GM12878 (cell line): ENCODE data around the gene RCCD1. TPM values are rescaled to one million over a fixed set of nuclear protein-coding genes. Genes with fewer than 3 reads are reported as not detected.

Experiments used
- ATAC-seq: fragments of 200-7000 bp; cut with Tn5 transposase; 3 replicates; pipeline ENCODE4 v1.9.1; 2020; ENCODE audit warnings: mild to moderate bottlenecking, moderate library complexity
- BruUV-seq: library from RNA; stranded (reverse); fragments of 400-500 nt; replicated peaks from 2 replicates; lab custom pipeline; 2021; lab: Mats Ljungman, UMichigan
- CTCF ChIA-PET: fragments of 300-600 bp; sonication (Branson Sonifier 250); formaldehyde crosslinking; extraction: SDS; loops from one replicate; lab custom pipeline; 2021; ENCODE audit warnings: inconsistent platforms; lab: Yijun Ruan, JAX
- POLR2A ChIA-PET: fragments of 350-600 bp; formaldehyde crosslinking; extraction: SDS; loops from one replicate; lab custom pipeline; 2021; ENCODE audit warnings: inconsistent platforms; lab: Charles Lee
- RAD21 ChIA-PET: fragments of 300-600 bp; sonication (Branson Sonifier 250); formaldehyde crosslinking; loops from one replicate; lab custom pipeline; 2023; ENCODE audit warnings: antibody characterized with exemption; ENCODE audit not compliant: unreplicated experiment; lab: Charles Lee
- SMC1A ChIA-PET: fragments of 300-600 bp; sonication (Branson Sonifier 250); formaldehyde crosslinking; loops from one replicate; lab custom pipeline; 2023; ENCODE audit not compliant: unreplicated experiment, uncharacterized antibody; lab: Charles Lee
- DNase-seq: peaks from one replicate; pipeline ENCODE4 v3.0.0-alpha.2; 2011; ENCODE audit warnings: low read depth, low spot score
- FAIRE-seq: peaks from 3 replicates; lab custom pipeline; 2011; peaks lifted over from hg19 to GRCh38; lab: Jason Lieb, UNC
- H2AFZ ChIP-seq: 2 replicates; pipeline ENCODE4 v1.6.0; 2011; ENCODE audit warnings: low read depth, low read length, control low read depth; ENCODE audit not compliant: control insufficient read depth
- H3K27ac ChIP-seq: 2 replicates; pipeline ENCODE4 v1.5.1; 2011; ENCODE audit warnings: control low read depth; ENCODE audit not compliant: control insufficient read depth, insufficient read depth
- H3K27me3 ChIP-seq, 2 experiments: replicated peaks in 1 of 2; 2 replicates each; pipeline versions ENCODE4 v1.6.0 to v1.6.1; 2011; ENCODE audit warnings: low read length in 1 of 2; ENCODE audit not compliant: control insufficient read depth in 2 of 2, insufficient read depth in 2 of 2
- H3K36me3 ChIP-seq, 2 experiments: 2 replicates each; pipeline ENCODE4 v1.5.1; 2011; ENCODE audit warnings: low read length in 1 of 2; ENCODE audit not compliant: control insufficient read depth in 2 of 2, insufficient read depth in 2 of 2
- H3K4me1 ChIP-seq: 2 replicates; pipeline ENCODE4 v1.6.1; 2011; ENCODE audit warnings: mild to moderate bottlenecking, low read length, moderate library complexity, mixed read lengths; ENCODE audit not compliant: control insufficient read depth, insufficient read depth
- H3K4me2 ChIP-seq: 2 replicates; pipeline ENCODE4 v1.6.0; 2011; ENCODE audit warnings: control low read depth; ENCODE audit not compliant: control insufficient read depth, insufficient read depth
- H3K4me3 ChIP-seq: fragments of 200-600 bp; sonication (generic); 2 replicates; pipeline ENCODE4 v1.5.1; 2016
- H3K79me2 ChIP-seq: 2 replicates; pipeline ENCODE4 v1.6.0; 2011; ENCODE audit warnings: low read length; ENCODE audit not compliant: control insufficient read depth, insufficient read depth
- H3K9ac ChIP-seq: 2 replicates; pipeline ENCODE4 v1.8.0; 2011; ENCODE audit warnings: low read length, control low read depth, mixed read lengths; ENCODE audit not compliant: control insufficient read depth, insufficient read depth
- H3K9me3 ChIP-seq: replicated peaks from 3 replicates; pipeline ENCODE4 v1.5.1; 2011; ENCODE audit warnings: mild to moderate bottlenecking, low read length; ENCODE audit not compliant: control insufficient read depth, insufficient read depth
- H4K20me1 ChIP-seq: 2 replicates; pipeline ENCODE4 v1.6.0; 2011; ENCODE audit not compliant: control insufficient read depth, insufficient read depth
- CBFB ChIP-seq: IDR thresholded peaks from 2 replicates; pipeline ENCODE4 v1.6.1; 2016; ENCODE audit warnings: antibody characterized with exemption, low read depth
- ELK1 ChIP-seq: IDR thresholded peaks from 2 replicates; pipeline ENCODE4 v1.6.1; 2012; ENCODE audit warnings: low read depth, low read length, improper control_type of control experiment
- IKZF1 ChIP-seq: fragments of 450-650 bp; conservative IDR thresholded peaks from 2 replicates; pipeline ENCODE4 v1.6.1; 2017; ENCODE audit warnings: antibody characterized with exemption, mild to moderate bottlenecking
- IRF4 ChIP-seq: IDR thresholded peaks from 2 replicates; pipeline ENCODE4 v1.6.1; 2011; ENCODE audit warnings: low read depth, low read length
- KAT2A ChIP-seq: conservative IDR thresholded peaks from 2 replicates; pipeline ENCODE4 v1.6.1; 2011; ENCODE audit warnings: low read depth, low read length; ENCODE audit not compliant: control insufficient read depth
- MLLT1 ChIP-seq: fragments of 450-650 bp; IDR thresholded peaks from 2 replicates; pipeline ENCODE4 v1.6.1; 2016; ENCODE audit warnings: mild to moderate bottlenecking
- NBN ChIP-seq: fragments of 450-650 bp; IDR thresholded peaks from 2 replicates; pipeline ENCODE4 v1.6.1; 2016
- NR2C2 ChIP-seq: IDR thresholded peaks from 2 replicates; pipeline ENCODE4 v1.6.1; 2011; ENCODE audit warnings: borderline replicate concordance, low read depth; ENCODE audit not compliant: control insufficient read depth, insufficient read length
- NRF1 ChIP-seq: conservative IDR thresholded peaks from 2 replicates; pipeline ENCODE4 v1.6.1; 2011; ENCODE audit warnings: mild to moderate bottlenecking, low read depth, low read length, improper control_type of control experiment
- PKNOX1 ChIP-seq: fragments of 450-650 bp; IDR thresholded peaks from 2 replicates; pipeline ENCODE4 v1.6.1; 2016; ENCODE audit warnings: mild to moderate bottlenecking
- POLR2AphosphoS5 ChIP-seq: IDR thresholded peaks from 2 replicates; pipeline ENCODE4 v1.6.1; 2011; ENCODE audit warnings: mild to moderate bottlenecking, low read length, inconsistent platforms
- SIN3A ChIP-seq: IDR thresholded peaks from 2 replicates; pipeline ENCODE4 v1.6.1; 2012; ENCODE audit warnings: low read depth, low read length, improper control_type of control experiment
- SREBF2 ChIP-seq: IDR thresholded peaks from 2 replicates; pipeline ENCODE4 v1.6.1; 2012; ENCODE audit warnings: mild to moderate bottlenecking, low read length
- STAT1 ChIP-seq: fragments of 450-650 bp; conservative IDR thresholded peaks from 2 replicates; pipeline ENCODE4 v1.6.1; 2014; ENCODE audit warnings: antibody characterized with exemption, mild to moderate bottlenecking
- SUPT20H ChIP-seq: IDR thresholded peaks from 2 replicates; pipeline ENCODE4 v1.6.1; 2011; ENCODE audit warnings: low read depth, mild to moderate bottlenecking, low read length, moderate library complexity, borderline replicate concordance; ENCODE audit not compliant: control insufficient read depth
- ZBTB4 ChIP-seq: fragments of 450-650 bp; formaldehyde crosslinking; IDR thresholded peaks from 2 replicates; pipeline ENCODE4 v1.4.0; 2022; ENCODE audit warnings: mild to moderate bottlenecking, moderate library complexity
- ZNF24 ChIP-seq: fragments of 450-650 bp; IDR thresholded peaks from 2 replicates; pipeline ENCODE4 v1.6.1; 2017; ENCODE audit warnings: antibody characterized with exemption, mild to moderate bottlenecking
- WGBS: methylation state at CpG from one replicate; pipeline ENCODE4 v1.1.6; 2016; ENCODE audit warnings: low lambda C conversion rate; ENCODE audit not compliant: insufficient replicate concordance, insufficient coverage; ENCODE audit errors: missing lambda C conversion rate; 5-methylcytosine and 5-hydroxymethylcytosine counted together
- in situ Hi-C: fragments of 300-500 bp; cut with MboI; formaldehyde crosslinking; loops from 9 replicates; pipeline ENCODE4 v1.14.3; 2018; ENCODE audit warnings: mixed read lengths
- intact Hi-C: fragments of 100-400 bp; cut with micrococcal nuclease; formaldehyde crosslinking; loops from one replicate; pipeline ENCODE4 v1.14.2; 2022; ENCODE audit not compliant: unreplicated experiment
- polyA plus RNA-seq, 11 experiments: library from polyadenylated mRNA; depleted of rRNA in 4 of 11; unstranded in 6 of 11; stranded (reverse) in 5 of 11; fragments of >200 nt; fragmentation: Nextera tagmentation in 4 of 11; fragmentation: Illumina TruSeq in 1 of 11; extraction: Ambion mirVana in 4 of 11; extraction: Trizol in 1 of 11; gene quantifications; 1 replicate in 1 of 11; 2 replicates in 10 of 11; pipeline versions ENCODE4 v1.2.1 to v1.2.3, GENCODE V29; 2011 to 2016; ENCODE audit warnings: inconsistent platforms in 2 of 11, missing spikeins in 2 of 11, low read depth in 1 of 11
- total RNA-seq, 4 experiments: library from RNA; depleted of rRNA in 3 of 4; stranded (reverse); fragments of >200 nt in 3 of 4; fragmentation: Illumina TruSeq in 1 of 4; extraction: Trizol in 1 of 4; gene quantifications; 2 replicates each; pipeline versions ENCODE4 v1.2.1 to v1.2.3, GENCODE V29; 2013 to 2021

RCCD1 gene
- total and polyA plus RNA-seq, 10 of the 15 experiments (the other 5 are each of a cell fraction or from before 2014, with no cell fraction given), result 5.2 to 30.4 (median 20.9) TPM

- peak overlapping the region; percentile 63 for H2AFZ ChIP-seq
- H3K4me1 ChIP-seq, result peaks cover 36% of the 10 kb centered on the region
- FAIRE-seq (no peak), DNase-seq (no peak), ATAC-seq (peak; percentile 75)
- H3K36me3 ChIP-seq, result peaks cover 5 to 8% of the 10 kb centered on the region in 2 experiments
- BruUV-seq, result no TSS peak
- H3K4me3 ChIP-seq, result peak overlapping the region; percentile 51; the same call in 1 of the 2 replicates
- ChIA-PET SMC1A (interaction anchor here (1.1 to 2.2 kb wide), 4 partner anchors 33 to 55 kb away, joined by 3 to 8 read pairs (median 5); partner anchors contain the start of genes HDDC3, RCCD1 and UNC45A), CTCF (interaction anchor here (1.0 to 4.0 kb wide), 5 partner anchors 30 to 54 kb away, joined by 3 to 23 read pairs (median 9); partner anchors contain the start of genes HDDC3, RCCD1 and VPS33B), RAD21 (interaction anchor here (1.0 to 1.6 kb wide), 5 partner anchors 18 to 57 kb away, joined by 3 to 5 read pairs (median 4); partner anchors contain the start of genes HDDC3, RCCD1 and UNC45A), POLR2A (interaction anchor here (0.6 to 4.5 kb wide), 5 partner anchors 10 to 460 kb away, joined by 3 to 26 read pairs (median 4); partner anchors contain the start of genes RCCD1, UNC45A and VPS33B)
- peaks cover 82% of the 10 kb centered on the region for H3K79me2 ChIP-seq
- peak overlapping the region; percentile 45 for H3K27ac ChIP-seq
- intact Hi-C loops, result loop anchor here (10.0 kb wide), 1 partner anchor 288 kb away; no protein-coding TSS in a partner anchor
- no peaks in the 10 kb centered on the region for H3K27me3 ChIP-seq
- H3K9ac ChIP-seq, result peak overlapping the region; percentile 44
- H4K20me1 ChIP-seq, result no peaks in the 10 kb centered on the region
- WGBS, result 32% methylated on average over 11 of the region's 11 CpGs
- H3K4me2 ChIP-seq, result peak overlapping the region; percentile 88
- in situ Hi-C loops, result loop anchor here (25.0 kb wide), 1 partner anchor 2000 kb away; no protein-coding TSS in a partner anchor
- H3K9me3 ChIP-seq, result no peaks in the 10 kb centered on the region
- TF ChIP-seq SUPT20H (no peak), MLLT1 (peak; percentile 99), KAT2A (no peak), SIN3A (no peak), CBFB (no peak), POLR2AphosphoS5 (no peak), STAT1 (no peak), PKNOX1 (no peak), NRF1 (no peak), IRF4 (0 out of 2 replicates have a peak, but pooled peaks have one; percentile 40), ZBTB4 (no peak), NR2C2 (no peak), ZNF24 (no peak), NBN (peak; percentile 60), ELK1 (no peak), IKZF1 (no peak), SREBF2 (no peak)
Measured at GRCh38 chr15:90986790-90987507, 32.3 kb downstream of the RCCD1 start.
